SK-N-MC (cell line): ENCODE results near the gene RPS14.

Source experiments
- EZH2 ChIP-seq: fragments of 200-600 bp; sonication (generic); IDR thresholded peaks from one replicate; pipeline ENCODE4 v1.6.1; 2017; ENCODE audit warnings: antibody characterized with exemption
- POLR2AphosphoS5 ChIP-seq: IDR thresholded peaks from 2 replicates; pipeline ENCODE4 v1.6.1; 2012; ENCODE audit warnings: mild to moderate bottlenecking, low read depth, low read length, borderline replicate concordance

GRCh38 chr5:150454492-150455229, 5.1 kb upstream of the RPS14 start:
- TF ChIP-seq POLR2AphosphoS5 = no peak
- TF ChIP-seq EZH2 = no peak
